ENCODE results near the gene PUSL1.
"Not testable (repeated sequence)": the region's sequence is repeated elsewhere in the genome, so short reads cannot be mapped to it uniquely, and the experiment has no call there.

PUSL1 gene

GRCh38 chr1:1314237-1314586, 5.8 kb downstream of the PUSL1 start:
- H2AK5ac ChIP-seq (ENCODE audit: low read length, severe bottlenecking), result no peak overlapping the region
- no peak overlapping the region for H4K8ac ChIP-seq (ENCODE audit: low read length)
- H3K27me3 ChIP-seq (ENCODE audit: control insufficient read depth in 1 of 2, insufficient read depth in 1 of 2, low read length in 2 of 2), result no peaks in the 10 kb centered on the region
- H2BK120ac ChIP-seq (ENCODE audit: low read depth, low read length), result no peak overlapping the region
- H3K4me2 ChIP-seq (ENCODE audit: low read length, poor library complexity, severe bottlenecking), result no peak overlapping the region
- no peak overlapping the region for H3K4ac ChIP-seq (ENCODE audit: low read depth in 1 of 2, low read length in 2 of 2)
- H3K18ac ChIP-seq (ENCODE audit: low read depth in 1 of 2, low read length in 2 of 2), result no peak overlapping the region
- H3K27ac ChIP-seq (ENCODE audit: low read length, poor library complexity, severe bottlenecking), result no peak overlapping the region
- no peak overlapping the region for H2BK5ac ChIP-seq (ENCODE audit: low read depth, low read length, poor library complexity, severe bottlenecking)
- no peak overlapping the region for H3K14ac ChIP-seq (ENCODE audit: low read length in 2 of 2)
- H3K4me3 ChIP-seq (ENCODE audit: insufficient read depth in 1 of 2, low read depth in 1 of 2, low read length in 2 of 2), result no peak overlapping the region
- peaks cover 24% of the 10 kb centered on the region for H3K4me1 ChIP-seq (ENCODE audit: control insufficient read depth, insufficient read depth, low read depth, low read length)
- no peak overlapping the region for H3K23ac ChIP-seq (ENCODE audit: low read length in 2 of 2)
- no peak overlapping the region for H2BK12ac ChIP-seq (ENCODE audit: low read length in 2 of 2)
- H3K79me1 ChIP-seq (replicated peaks; ENCODE audit: low read length, poor library complexity, severe bottlenecking), result peaks cover 42% of the 10 kb centered on the region
- H3K9me3 ChIP-seq (ENCODE audit: control insufficient read depth, low read length), result no peaks in the 10 kb centered on the region
- H2BK15ac ChIP-seq (ENCODE audit: low read depth, poor library complexity, severe bottlenecking), result no peak overlapping the region
- no peak for DNase-seq
- no peak overlapping the region for H2AFZ ChIP-seq (ENCODE audit: low read depth, low read length)
- H3K9ac ChIP-seq (ENCODE audit: low read length), result no peak overlapping the region
- H4K91ac ChIP-seq (ENCODE audit: low read length), result no peak overlapping the region
- 97% methylated on average over 13 of the region's 15 CpGs for WGBS
- H3K36me3 ChIP-seq (ENCODE audit: control insufficient read depth in 1 of 2, insufficient read depth in 2 of 2, low read depth in 1 of 2, low read length in 2 of 2), result peaks cover 66 to 83% of the 10 kb centered on the region in 2 experiments

- H3K36me3 ChIP-seq (ENCODE audit: control insufficient read depth in 1 of 2, insufficient read depth in 2 of 2, low read depth in 1 of 2, low read length in 2 of 2), result peaks cover 70 to 83% of the 10 kb centered on the region in 2 experiments
- peaks cover 45% of the 10 kb centered on the region for H3K79me1 ChIP-seq (replicated peaks; ENCODE audit: low read length, poor library complexity, severe bottlenecking)
- H3K4me1 ChIP-seq (ENCODE audit: control insufficient read depth, insufficient read depth, low read depth, low read length), result peaks cover 23% of the 10 kb centered on the region
- no peak overlapping the region for H3K9ac ChIP-seq (ENCODE audit: low read length)
- H2BK12ac ChIP-seq (ENCODE audit: low read length in 2 of 2), result peak overlapping the region in 1 of 2 experiments; percentile 47
- no peak overlapping the region for H3K4me2 ChIP-seq (ENCODE audit: low read length, poor library complexity, severe bottlenecking)
- no peak overlapping the region for H4K8ac ChIP-seq (ENCODE audit: low read length)
- no peak overlapping the region for H3K14ac ChIP-seq (ENCODE audit: low read length in 2 of 2)
- DNase-seq, result no peak
- no peak overlapping the region for H3K4ac ChIP-seq (ENCODE audit: low read depth in 1 of 2, low read length in 2 of 2)
- H2BK15ac ChIP-seq (ENCODE audit: low read depth, poor library complexity, severe bottlenecking), result no peak overlapping the region
- H3K4me3 ChIP-seq (ENCODE audit: insufficient read depth in 1 of 2, low read depth in 1 of 2, low read length in 2 of 2), result no peak overlapping the region
- H2AK5ac ChIP-seq (ENCODE audit: low read length, severe bottlenecking), result no peak overlapping the region
- no peak overlapping the region for H3K18ac ChIP-seq (ENCODE audit: low read depth in 1 of 2, low read length in 2 of 2)
- WGBS, result 95% methylated on average over 23 of the region's 23 CpGs
- H4K91ac ChIP-seq (ENCODE audit: low read length), result no peak overlapping the region
- H2AFZ ChIP-seq (ENCODE audit: low read depth, low read length), result no peak overlapping the region
- H3K9me3 ChIP-seq (ENCODE audit: control insufficient read depth, low read length), result no peaks in the 10 kb centered on the region
- no peak overlapping the region for H3K23ac ChIP-seq (ENCODE audit: low read length in 2 of 2)
- H2BK120ac ChIP-seq (ENCODE audit: low read depth, low read length), result no peak overlapping the region
- H3K27ac ChIP-seq (ENCODE audit: low read length, poor library complexity, severe bottlenecking), result no peak overlapping the region
- no peak overlapping the region for H2BK5ac ChIP-seq (ENCODE audit: low read depth, low read length, poor library complexity, severe bottlenecking)
- no peaks in the 10 kb centered on the region for H3K27me3 ChIP-seq (ENCODE audit: control insufficient read depth in 1 of 2, insufficient read depth in 1 of 2, low read length in 2 of 2)
Measured at GRCh38 chr1:1314678-1315335, 6.4 kb downstream of the PUSL1 start.

- no peaks in the 10 kb centered on the region for H3K9me3 ChIP-seq (ENCODE audit: control insufficient read depth, low read length)
- H4K91ac ChIP-seq (ENCODE audit: low read length), result no peak overlapping the region
- H3K27ac ChIP-seq (ENCODE audit: low read length, poor library complexity, severe bottlenecking), result no peak overlapping the region
- no peak overlapping the region for H3K18ac ChIP-seq (ENCODE audit: low read depth in 1 of 2, low read length in 2 of 2)
- H3K9ac ChIP-seq (ENCODE audit: low read length), result no peak overlapping the region
- H3K36me3 ChIP-seq (ENCODE audit: control insufficient read depth in 1 of 2, insufficient read depth in 2 of 2, low read depth in 1 of 2, low read length in 2 of 2), result peaks cover 70 to 83% of the 10 kb centered on the region in 2 experiments
- no peak overlapping the region for H2BK15ac ChIP-seq (ENCODE audit: low read depth, poor library complexity, severe bottlenecking)
- no peak for DNase-seq
- no peak overlapping the region for H3K14ac ChIP-seq (ENCODE audit: low read length in 2 of 2)
- no peak overlapping the region for H3K4me3 ChIP-seq (ENCODE audit: insufficient read depth in 1 of 2, low read depth in 1 of 2, low read length in 2 of 2)
- no peaks in the 10 kb centered on the region for H3K27me3 ChIP-seq (ENCODE audit: control insufficient read depth in 1 of 2, insufficient read depth in 1 of 2, low read length in 2 of 2)
- no peak overlapping the region for H3K4ac ChIP-seq (ENCODE audit: low read depth in 1 of 2, low read length in 2 of 2)
- no peak overlapping the region for H3K4me2 ChIP-seq (ENCODE audit: low read length, poor library complexity, severe bottlenecking)
- H2BK5ac ChIP-seq (ENCODE audit: low read depth, low read length, poor library complexity, severe bottlenecking), result no peak overlapping the region
- no peak overlapping the region for H2BK12ac ChIP-seq (ENCODE audit: low read length in 2 of 2)
- peaks cover 26% of the 10 kb centered on the region for H3K4me1 ChIP-seq (ENCODE audit: control insufficient read depth, insufficient read depth, low read depth, low read length)
- peaks cover 42% of the 10 kb centered on the region for H3K79me1 ChIP-seq (replicated peaks; ENCODE audit: low read length, poor library complexity, severe bottlenecking)
- no peak overlapping the region for H3K23ac ChIP-seq (ENCODE audit: low read length in 2 of 2)
- no peak overlapping the region for H2BK120ac ChIP-seq (ENCODE audit: low read depth, low read length)
- 61% methylated on average over 7 of the region's 26 CpGs for WGBS
- H2AK5ac ChIP-seq (ENCODE audit: low read length, severe bottlenecking), result no peak overlapping the region
- H2AFZ ChIP-seq (ENCODE audit: low read depth, low read length), result no peak overlapping the region
- no peak overlapping the region for H4K8ac ChIP-seq (ENCODE audit: low read length)
Measured at GRCh38 chr1:1315435-1315954, 7.1 kb downstream of the PUSL1 start.

- not testable (repeated sequence) for H2BK120ac ChIP-seq (ENCODE audit: low read depth, low read length); H2BK15ac ChIP-seq (ENCODE audit: low read depth, poor library complexity, severe bottlenecking); H3K14ac ChIP-seq (ENCODE audit: low read length in 2 of 2); H4K91ac ChIP-seq (ENCODE audit: low read length); H3K9ac ChIP-seq (ENCODE audit: low read length); H3K27me3 ChIP-seq (ENCODE audit: control insufficient read depth in 1 of 2, insufficient read depth in 1 of 2, low read length in 2 of 2); H2BK12ac ChIP-seq (ENCODE audit: low read length in 2 of 2); H2BK5ac ChIP-seq (ENCODE audit: low read depth, low read length, poor library complexity, severe bottlenecking); H3K23ac ChIP-seq (ENCODE audit: low read length in 2 of 2); H2AK5ac ChIP-seq (ENCODE audit: low read length, severe bottlenecking); H4K8ac ChIP-seq (ENCODE audit: low read length); H3K4me3 ChIP-seq (ENCODE audit: insufficient read depth in 1 of 2, low read depth in 1 of 2, low read length in 2 of 2); DNase-seq; H2AFZ ChIP-seq (ENCODE audit: low read depth, low read length); H3K18ac ChIP-seq (ENCODE audit: low read depth in 1 of 2, low read length in 2 of 2); H3K27ac ChIP-seq (ENCODE audit: low read length, poor library complexity, severe bottlenecking); H3K9me3 ChIP-seq (ENCODE audit: control insufficient read depth, low read length); H3K4ac ChIP-seq (ENCODE audit: low read depth in 1 of 2, low read length in 2 of 2); H3K4me2 ChIP-seq (ENCODE audit: low read length, poor library complexity, severe bottlenecking)
- peaks cover 41% of the 10 kb centered on the region for H3K79me1 ChIP-seq (replicated peaks; ENCODE audit: low read length, poor library complexity, severe bottlenecking)
- peaks cover 33% of the 10 kb centered on the region for H3K4me1 ChIP-seq (ENCODE audit: control insufficient read depth, insufficient read depth, low read depth, low read length)
- 91% methylated on average over 8 of the region's 8 CpGs for WGBS
- peaks cover 65 to 83% of the 10 kb centered on the region in 2 experiments for H3K36me3 ChIP-seq (ENCODE audit: control insufficient read depth in 1 of 2, insufficient read depth in 2 of 2, low read depth in 1 of 2, low read length in 2 of 2)
Measured at GRCh38 chr1:1316199-1316598, 7.8 kb downstream of the PUSL1 start.

Measured in mesenchymal stem cell (in vitro differentiated cells and primary cell).